Ovary (tissue), 3 donors: Measurements from ENCODE around the gene APBB1.

Source experiments
- CTCF ChIP-seq, 3 donors: fragments of 450-650 bp in 2 of 3; fragments of 200-600 bp in 1 of 3; IDR thresholded peaks; one replicate each; pipeline versions ENCODE4 v1.5.1 to v1.8.0; 2016 to 2022; ENCODE audit warnings: antibody characterized with exemption in 3 of 3, mild to moderate bottlenecking in 1 of 3
- EP300 ChIP-seq: sonication (generic); formaldehyde crosslinking; IDR thresholded peaks from one replicate; pipeline ENCODE4 v1.6.1; 2017; ENCODE audit warnings: antibody characterized with exemption
- POLR2A ChIP-seq: fragments of 450-650 bp; IDR thresholded peaks from one replicate; pipeline ENCODE4 v1.6.1; 2017; ENCODE audit warnings: antibody characterized with exemption, mild to moderate bottlenecking, moderate library complexity
- donor health status: DM: no; HTN: no; CAD: no.

GRCh38 chr11:6459099-6459450 lies 40.2 kb upstream of the APBB1 start:
- TF ChIP-seq CTCF (IDR thresholded peaks at IDR 0.05) (no peak), POLR2A (no peak), EP300 (no peak)
